ENCODE results near the gene TOMM6.
"Not testable (repeated sequence)": the region's sequence is repeated elsewhere in the genome, so short reads cannot be mapped to it uniquely, and the experiment has no call there.

Gene TOMM6

DNA sequence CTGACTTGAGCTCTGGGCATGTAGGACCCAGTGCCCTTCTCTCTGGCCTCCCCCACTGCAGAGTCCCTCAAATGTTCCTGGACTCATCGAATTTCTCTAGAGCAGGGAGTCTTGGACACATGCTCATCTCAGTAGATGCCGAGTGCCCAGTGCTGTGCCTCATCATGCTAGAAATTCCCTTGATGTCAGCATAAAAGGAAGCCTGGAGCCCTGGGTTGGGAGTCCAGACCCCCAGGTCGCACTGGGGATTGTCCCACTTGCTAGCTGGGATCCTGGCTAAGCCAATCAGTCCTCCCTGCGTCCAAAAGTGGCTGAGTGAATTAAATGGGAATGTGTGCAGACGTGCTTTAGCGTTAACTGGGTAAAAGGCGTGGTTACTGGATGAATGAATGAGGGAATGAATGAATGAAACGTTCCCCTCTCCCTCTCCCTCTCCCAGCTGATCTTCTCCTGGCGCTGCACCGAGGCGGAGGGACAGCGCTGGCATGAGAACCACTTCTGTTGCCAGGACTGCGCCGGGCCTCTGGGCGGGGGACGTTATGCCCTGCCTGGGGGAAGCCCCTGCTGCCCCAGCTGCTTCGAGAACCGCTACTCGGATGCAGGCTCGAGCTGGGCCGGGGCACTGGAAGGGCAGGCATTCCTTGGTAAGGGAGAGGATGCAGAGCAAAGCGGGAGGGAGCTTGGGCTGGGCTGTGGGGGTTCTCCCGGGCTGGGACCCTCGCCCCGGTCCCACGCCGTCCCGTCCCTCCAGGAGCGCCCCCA lies 1.6 kb upstream of the TOMM6 start:
- no peak for FAIRE-seq

DNA sequence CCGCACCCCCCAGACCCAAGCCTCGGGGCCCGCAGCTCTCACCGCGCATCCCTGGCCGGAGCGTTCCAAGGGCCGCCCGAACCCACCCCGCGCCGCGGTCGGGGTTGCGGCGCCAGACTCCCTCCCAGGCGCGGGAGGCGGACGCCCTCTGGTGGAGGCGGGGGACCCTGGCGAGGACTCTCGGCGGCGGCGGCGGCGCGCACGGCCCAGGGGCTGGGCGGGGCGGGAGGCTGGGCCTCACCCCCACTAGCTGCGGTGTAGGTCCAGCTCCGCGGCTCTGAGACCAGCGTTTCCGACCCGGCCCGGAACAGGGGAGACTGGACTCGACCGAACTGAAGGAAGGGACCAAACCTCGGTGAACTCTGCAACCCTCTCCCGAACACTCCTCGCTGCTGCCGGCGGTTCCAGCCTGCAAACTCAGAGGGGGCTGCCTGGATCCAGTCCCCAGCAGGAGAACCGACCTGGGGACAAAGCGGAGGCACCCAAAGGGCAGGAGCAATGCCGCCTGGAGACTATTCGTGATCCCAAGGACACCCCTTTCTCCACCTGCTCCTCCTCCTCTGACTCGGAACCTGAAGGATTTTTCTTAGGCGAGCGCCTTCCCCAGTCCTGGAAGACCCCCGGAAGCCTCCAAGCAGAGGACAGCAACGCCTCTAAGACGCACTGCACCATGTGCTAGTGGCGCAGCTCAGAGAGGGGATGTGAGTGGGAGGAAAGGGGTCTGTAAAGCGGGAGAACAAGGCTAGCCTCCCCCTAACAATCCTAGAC lies 859 bp upstream of the TOMM6 start:
- FAIRE-seq = no peak

DNA sequence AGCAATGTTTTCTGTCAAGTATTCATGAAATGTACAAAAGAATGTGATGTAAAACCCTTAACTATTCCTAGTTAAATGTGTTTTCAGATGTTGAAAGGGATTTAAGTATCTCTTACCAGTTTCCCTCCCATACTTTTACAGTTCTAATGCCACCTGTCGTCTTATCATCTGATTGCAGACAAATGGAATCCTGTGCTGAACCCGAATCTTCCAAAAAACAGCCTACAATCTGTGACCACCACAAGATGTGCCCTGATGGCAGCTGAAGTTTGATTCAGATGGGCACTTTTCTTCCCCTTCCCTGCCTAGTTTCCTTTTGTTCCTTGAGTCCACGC lies 1.9 kb downstream of the TOMM6 start:
- no peak for FAIRE-seq

DNA sequence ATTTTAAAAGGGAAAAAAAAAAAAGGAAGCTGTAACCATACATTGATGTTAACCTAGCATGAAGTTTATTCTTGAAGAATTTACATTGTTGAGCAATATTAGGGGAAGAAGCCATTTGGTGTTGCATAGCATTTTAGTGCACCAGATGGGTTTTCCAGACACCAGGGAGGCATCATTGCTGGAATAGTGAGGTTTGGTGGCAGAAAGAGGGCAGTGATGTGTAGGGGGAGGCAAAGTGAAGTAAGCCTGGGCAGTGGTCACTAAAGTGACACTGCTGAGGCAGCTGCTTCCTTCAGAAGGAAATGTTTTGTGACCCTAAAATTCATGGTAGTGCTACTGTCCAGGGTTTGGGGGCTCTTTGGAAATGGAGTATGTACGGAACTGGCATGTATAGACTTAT lies 2.6 kb downstream of the TOMM6 start:
- FAIRE-seq = no peak

DNA sequence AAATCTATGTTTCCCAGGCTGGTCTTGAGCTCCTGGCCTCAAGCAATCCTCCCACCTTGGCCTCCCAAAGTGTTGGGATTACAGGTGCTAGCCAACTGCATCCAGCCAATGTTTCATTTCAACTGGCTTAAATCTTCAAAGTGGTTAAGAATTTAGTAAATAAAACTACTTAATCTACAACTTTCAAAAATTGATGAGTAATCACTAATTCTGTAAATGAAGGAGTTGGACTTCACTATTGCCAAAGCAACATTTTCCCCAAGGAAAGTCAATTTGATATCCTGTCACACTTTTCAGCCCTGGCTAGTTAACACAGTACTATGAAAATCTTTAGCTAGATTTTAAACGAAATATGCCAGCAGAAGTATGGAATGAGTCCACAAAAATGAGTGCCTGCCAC lies 3.8 kb downstream of the TOMM6 start:
- FAIRE-seq = no peak

DNA sequence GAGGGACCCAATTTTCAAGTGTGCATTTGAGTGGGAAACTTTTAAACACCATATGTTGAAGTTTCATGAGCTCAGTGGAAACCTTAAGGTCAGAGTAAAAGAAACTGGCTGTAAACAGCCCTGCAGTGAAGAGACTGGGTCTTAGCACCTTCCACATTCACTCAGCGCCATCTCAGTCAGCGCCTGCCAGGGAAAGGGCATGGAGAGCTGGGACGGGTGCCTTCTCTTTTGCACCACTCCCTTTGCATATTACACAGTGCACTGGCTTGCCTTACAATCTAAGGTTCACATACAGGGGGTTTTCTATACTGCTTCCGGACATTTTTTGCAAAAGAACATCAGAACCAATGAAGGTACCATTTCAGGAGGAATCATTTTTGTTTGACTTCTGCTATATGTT lies 4.5 kb downstream of the TOMM6 start:
- no peak for FAIRE-seq

DNA sequence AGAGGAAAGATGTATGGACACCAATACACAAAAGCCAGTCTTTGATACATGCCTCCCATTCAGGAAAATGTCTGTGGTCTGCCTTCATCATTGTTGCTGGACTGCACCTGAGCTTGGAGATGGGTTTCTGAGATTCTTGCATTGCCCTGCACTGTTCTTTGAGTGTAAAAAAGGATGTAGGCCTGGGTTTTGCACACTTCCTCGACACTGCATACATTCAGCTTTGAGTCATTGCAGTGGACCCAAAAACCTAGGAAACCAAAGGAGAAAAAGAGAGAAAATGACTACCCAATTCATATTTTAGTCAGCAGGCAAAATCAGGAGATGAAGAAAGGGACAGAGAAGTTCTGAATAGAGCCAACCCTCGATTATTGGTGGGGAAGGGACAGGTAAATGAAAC lies 9.0 kb downstream of the TOMM6 start:
- no peak for FAIRE-seq

DNA sequence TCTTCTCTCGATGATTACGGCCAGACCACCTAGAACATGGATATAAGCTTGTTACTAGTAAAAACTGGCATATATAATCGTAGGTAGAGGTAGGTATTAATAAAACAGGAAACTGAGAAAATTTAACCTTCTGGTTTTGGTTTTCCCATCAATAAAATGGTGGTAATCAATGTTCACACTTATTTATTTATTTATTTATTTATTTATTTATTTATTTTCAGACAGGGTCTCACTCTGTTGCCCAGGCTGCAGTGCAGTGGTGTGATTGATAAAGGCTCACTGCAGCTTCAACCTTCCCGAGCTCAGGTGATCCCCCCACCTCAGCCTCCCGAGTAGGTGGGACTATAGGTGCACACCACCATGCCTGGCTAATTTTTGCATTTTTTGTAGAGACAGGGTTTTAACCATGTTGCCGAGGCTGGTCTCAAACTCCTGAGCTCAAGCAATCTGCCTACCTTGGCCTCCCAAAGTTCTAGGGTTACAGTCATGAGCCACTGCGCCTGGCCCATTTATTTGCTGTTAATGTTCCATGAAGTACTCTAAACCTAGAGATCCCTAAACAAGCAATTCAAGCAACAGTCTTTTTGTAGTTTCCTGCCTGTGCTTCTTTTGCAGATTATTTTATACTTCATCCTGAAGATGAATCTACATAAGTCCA lies 11.5 kb downstream of the TOMM6 start:
- FAIRE-seq = no peak

DNA sequence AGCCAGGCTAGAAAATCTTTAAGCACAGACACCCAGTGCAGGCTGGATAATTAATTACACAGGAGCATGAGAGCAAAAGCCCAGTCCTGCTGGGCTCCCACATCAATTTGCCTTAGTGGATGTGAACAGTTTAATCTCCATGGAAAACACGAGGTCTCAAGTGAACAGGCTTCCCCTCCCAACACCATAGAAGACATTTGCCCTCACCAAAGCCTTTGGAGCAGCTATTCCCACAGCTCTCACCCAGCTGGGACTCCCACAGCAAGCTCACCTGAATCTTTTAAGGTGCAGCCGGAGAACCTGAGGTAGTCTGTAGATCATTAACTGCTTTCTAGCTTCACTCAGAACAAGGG lies 12.0 kb downstream of the TOMM6 start:
- no peak for FAIRE-seq

DNA sequence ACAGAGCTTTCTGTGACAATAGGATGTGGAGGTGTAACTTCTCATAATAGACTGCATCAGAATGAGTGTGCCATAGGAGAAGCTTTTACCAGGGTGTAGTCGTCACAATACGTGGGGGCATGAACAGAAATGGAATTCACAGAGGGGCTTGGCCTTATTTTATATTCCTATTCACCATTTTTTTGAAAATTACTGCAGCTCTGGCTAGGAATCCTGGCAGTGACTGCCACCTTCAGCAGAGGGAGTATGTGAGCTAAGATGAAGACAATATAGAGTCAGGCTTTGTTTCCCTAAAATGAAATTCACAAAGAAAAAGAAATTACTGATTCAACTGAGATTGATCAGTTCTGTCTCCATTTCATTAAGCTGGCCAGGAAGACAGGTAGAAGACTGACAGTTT lies 13.9 kb downstream of the TOMM6 start:
- peak; percentile 60 for FAIRE-seq

DNA sequence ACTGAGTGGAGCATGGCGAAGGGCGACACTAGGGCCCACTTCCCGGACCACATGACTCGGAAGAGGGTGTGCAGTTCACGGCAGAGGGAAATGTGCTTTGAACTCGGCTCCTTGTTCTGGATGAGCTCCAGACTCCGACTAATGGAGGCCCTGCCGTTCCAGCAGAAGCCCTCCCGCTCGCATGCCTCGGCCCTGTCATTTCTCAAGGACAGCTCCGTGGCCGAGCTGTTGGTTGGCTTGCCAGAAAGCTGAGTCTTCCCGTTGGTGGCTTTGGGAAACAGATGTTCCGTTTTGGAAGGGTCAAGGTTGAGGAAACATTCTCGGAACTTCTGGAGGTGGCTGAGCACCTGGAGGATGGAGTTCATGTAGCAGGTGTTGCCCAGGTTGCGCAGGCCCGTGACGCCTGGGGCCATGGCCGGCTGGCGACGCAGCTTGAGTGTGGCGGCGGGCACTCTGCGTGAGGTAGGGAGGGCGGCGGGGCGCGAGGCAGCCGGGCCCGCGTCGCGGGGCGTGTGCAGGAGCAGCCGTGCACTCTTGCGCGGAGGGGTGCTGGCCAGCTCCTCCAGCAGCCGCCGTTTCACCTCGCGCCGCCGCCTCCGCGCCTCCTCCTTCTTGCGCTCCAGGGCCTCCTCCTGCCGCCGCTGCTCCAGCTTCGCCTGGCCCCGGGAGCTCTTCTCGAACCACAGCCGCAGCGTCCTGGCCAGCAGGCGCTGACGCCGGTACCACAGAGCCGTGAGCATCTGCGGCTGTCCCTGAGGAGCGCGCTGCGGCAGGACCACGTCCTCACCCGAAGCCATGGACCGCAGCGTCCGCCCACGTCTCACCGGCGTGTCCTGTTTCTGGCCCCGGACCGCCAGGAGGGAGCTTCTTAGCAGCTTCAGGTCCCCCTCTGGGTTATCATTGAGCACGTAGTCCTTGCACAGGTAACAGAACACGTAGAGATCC lies 18.6 kb downstream of the TOMM6 start:
- FAIRE-seq = no peak

DNA sequence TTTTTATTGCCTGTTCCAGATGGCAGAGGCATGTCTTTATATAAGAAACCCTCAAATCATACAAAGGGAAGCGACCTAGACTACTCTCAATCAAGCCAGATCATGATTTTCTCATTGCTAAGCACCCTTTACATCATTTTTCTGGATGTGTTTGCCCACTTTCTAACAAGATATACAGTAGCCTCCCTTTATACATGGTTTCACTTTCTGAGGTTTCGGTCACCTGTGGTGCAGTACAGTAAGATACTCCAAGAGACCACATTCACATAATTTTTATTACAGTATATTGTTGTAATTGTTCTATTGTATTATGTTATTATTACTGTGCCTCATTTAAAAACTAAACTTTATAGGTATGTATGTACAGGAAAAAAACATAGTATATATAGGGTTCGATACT lies 23.6 kb downstream of the TOMM6 start:
- FAIRE-seq = no peak

DNA sequence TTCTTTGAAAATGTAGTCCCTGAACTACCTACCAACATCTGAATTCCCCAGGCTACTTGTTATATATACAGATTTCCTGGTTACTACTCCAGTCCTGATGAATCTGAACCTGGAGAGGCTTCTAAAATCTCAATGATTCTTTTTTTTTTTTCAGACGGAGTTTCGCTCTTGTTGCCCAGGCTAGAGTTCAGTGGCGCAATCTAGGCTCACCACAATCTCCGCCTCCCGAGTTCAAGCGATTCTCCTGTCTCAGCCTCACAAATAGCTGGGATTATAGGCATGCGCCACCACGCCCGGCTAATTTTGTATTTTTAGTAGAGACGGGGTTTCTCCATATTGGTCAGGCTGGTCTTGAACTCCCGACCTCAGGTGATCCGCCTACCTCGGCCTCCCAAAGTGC lies 24.5 kb downstream of the TOMM6 start:
- FAIRE-seq = not testable (repeated sequence)

DNA sequence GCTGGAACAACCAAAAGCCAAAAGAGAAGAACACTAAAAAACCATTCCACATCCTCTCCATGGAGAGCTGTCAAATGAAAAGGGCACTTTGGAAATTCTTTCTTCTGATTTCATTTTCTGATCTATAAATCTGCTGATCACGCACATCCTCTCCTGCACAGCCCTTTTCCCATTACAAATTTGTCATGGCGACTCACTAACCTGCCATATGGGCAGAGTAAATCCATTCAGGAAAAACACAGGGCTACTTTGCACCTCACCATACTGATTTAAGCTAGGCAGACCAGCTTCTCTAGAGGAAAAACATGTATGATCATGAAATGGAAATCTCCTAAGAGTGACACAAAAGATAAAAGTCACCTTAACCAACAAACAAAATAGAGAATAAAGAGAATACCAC lies 26.0 kb downstream of the TOMM6 start:
- no peak for FAIRE-seq

DNA sequence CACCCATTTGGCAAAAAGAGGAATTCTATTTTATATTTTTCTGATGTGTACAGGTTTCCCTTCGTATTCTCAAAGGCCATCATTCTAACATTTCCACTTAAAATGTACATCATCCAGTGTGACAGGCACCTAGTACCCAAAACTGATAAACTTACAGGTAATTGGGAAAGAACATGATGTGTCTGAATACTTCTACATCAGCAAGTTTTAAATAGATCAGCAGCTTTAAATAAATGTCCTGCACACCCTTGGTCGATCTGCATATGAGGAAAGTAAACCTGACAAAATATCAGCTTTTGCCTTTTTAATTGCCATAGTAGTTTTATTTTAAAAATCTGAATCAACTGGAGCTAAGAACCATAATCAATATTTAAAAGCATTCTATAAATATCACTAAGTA lies 26.5 kb downstream of the TOMM6 start:
- peak; percentile 85 for FAIRE-seq

DNA sequence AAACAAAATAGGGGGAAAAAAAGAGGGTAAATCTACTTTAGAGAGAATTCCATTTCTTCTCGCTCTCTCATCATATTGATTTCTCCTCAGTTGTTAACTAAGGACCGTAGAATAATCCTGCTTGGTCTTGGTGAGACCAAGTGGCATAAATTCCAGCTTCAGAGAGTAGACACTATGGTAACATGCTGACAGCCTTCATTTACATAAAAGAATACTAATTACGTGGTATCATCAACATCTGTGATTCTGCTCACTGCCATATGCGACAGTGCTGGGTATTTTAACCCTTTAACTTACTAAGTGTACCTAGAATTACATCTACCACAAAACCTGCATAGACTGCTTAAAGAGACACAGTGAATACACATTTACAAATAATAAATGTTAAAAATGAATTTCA lies 27.1 kb downstream of the TOMM6 start:
- no peak for FAIRE-seq

DNA sequence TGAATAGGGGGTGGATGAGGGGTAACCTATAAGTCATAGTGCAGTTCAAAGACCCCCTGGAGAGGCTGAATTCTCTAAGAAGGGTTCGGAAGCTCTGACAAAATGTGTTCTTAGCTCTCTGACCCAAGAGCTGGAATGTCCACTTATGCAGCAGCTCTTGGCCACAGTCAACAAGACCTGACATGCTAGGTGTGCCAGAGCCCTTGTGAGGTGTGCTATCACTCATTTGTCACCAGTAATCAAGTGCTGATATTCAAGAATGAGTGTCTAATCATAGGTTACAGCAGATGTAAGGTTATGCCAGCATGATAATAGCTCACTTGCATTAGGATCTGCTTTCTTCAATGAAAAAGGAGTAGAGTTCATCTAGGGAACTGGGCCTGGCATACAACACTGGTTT lies 28.1 kb downstream of the TOMM6 start:
- no peak for FAIRE-seq

DNA sequence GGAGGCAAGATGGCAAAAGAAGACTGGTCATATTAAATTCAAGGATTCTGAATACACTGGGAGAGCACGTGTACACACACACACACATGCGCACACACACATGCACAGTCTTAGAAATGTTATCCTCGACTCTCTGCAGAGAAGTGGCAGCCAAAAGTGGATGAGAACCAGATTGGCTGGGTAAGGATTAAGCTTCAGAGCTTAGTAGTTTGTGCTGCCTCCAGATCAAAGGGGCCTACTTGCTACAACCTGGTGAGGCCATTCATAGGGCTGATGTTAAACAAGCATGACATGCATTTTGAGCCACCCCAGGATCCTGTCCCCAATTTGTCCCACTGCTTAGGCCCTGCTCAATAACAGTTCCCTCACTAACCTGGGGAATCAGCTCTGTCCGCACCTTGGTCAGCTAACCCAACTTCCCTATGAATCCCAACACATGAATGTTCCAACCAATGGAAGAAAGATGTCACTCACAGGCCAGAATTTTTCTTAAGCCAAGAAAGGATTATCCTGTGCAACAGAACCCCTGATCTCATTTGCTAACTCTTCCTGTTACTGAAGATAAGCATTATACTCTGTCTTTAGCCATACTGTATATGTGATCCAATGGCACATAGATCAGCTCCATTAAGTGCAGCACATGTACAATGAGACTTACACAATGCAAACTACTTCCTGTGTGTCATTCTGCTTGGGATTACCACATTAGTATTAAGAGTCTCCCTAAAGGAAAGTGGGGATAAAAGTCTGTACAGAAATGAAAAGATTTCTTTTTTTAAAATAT lies 31.0 kb downstream of the TOMM6 start:
- no peak for FAIRE-seq

DNA sequence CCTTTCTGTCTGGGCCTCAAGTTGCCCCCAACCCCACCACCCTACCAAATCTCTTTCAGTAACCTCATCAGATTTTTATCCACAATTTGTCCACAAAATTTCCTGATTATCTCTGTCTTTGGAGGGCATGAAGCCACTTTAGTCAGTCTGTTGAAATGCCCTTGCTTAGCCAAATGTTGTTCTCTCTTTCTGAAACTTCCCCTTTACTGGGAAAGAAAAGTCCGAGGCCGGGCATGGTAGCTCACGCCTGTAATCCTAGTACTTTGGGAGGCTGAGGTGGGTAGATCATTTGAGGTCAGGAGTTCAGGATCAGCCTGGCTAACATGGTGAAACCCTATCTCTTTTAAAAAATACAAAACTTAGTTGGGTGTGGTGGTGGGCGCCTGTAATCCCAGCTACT lies 33.8 kb downstream of the TOMM6 start:
- FAIRE-seq = no peak

DNA sequence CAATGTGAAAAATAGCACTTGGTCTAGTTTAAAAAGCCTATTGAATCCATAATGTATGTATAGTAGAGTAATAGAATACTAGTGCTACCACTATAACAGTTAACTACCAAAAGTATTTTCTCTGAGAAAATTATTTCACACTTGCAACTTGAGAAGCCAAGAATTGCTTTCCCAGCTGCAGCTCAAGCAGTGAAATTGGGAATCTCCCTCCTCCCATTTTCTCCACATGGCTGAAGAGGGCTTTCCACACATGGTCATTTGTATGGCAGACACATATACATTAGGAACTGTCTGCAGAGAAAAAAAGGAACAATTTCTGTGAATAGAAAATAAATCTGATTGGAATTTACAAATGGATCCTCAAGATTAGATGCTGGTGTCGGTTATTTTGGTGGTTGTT lies 34.5 kb downstream of the TOMM6 start:
- no peak for FAIRE-seq

DNA sequence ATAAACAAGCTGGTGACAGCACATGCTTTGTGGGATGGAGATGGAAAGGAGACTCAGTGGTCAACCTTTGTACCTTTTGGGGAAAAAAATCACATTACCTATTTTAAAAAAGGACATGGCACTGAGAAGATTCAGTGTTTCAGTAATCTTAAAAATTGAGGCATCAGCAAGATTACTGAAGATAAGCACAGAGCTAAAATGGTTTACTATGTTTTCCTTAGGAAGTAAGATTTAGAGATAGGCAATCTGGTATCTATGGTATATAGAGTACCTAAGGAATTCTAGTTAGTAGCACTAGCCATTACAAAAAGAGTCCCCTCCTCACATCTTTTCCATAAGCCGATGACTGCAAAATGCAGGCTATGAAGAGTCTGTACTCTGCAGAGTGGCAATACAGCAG lies 35.7 kb downstream of the TOMM6 start:
- no peak for FAIRE-seq

All from G401.6 (cell line).